ENCODE results near the gene TMIGD3. TPM values are rescaled to one million over a fixed set of nuclear protein-coding genes. Genes with fewer than 3 reads are reported as not detected.

The TMIGD3 gene
- polyA plus RNA-seq, 3 donors = 2.0 to 3.1 (median 2.1) TPM

GRCh38 chr1:111489604-111490003 is 13.8 kb downstream of the TMIGD3 start:
- no peaks in the 10 kb centered on the region for H3K27me3 Mint-ChIP-seq (ENCODE audit: low read depth in 3 of 3)
- WGBS (ENCODE audit: insufficient coverage) = 0% methylated on average over 1 of the region's 4 CpGs
- DNase-seq = peak; percentile 71 to 92 (median 90)
- no peaks in the 10 kb centered on the region for H3K27me3 ChIP-seq (ENCODE audit: control insufficient read depth in 2 of 2, insufficient read depth in 2 of 2, low read length in 2 of 2)
- H3K4me3 Mint-ChIP-seq = peak overlapping the region in 1 of 2 donors; percentile 22
- intact Hi-C loops (cut with micrococcal nuclease) = loop anchor here in 1 of 2 donors (10.0 kb wide), 2 partner anchors 165 to 255 kb away; no protein-coding TSS in a partner anchor
- no peaks in the 10 kb centered on the region for H4K20me1 ChIP-seq (ENCODE audit: insufficient read depth, low read length)
- peak overlapping the region; percentile 56 for H2AFZ ChIP-seq (ENCODE audit: insufficient read depth, low read depth, low read length, poor library complexity, severe bottlenecking)
- no peaks in the 10 kb centered on the region for H3K9me3 ChIP-seq (replicated peaks in 1 of 2; ENCODE audit: control insufficient read depth in 1 of 2, insufficient read depth in 1 of 2, low read length in 2 of 2)
- H3K4me2 ChIP-seq (replicated peaks; ENCODE audit: extremely low read depth, low read length, poor library complexity, severe bottlenecking) = peak overlapping the region; percentile 46
- H3K36me3 ChIP-seq (replicated peaks in 1 of 2; ENCODE audit: control insufficient read depth in 1 of 2, insufficient read depth in 2 of 2, low read length in 2 of 2) = no peaks in the 10 kb centered on the region
- no peaks in the 10 kb centered on the region for H3K36me3 Mint-ChIP-seq
- peak overlapping the region; percentile 88 to 96 (median 94) for H3K27ac Mint-ChIP-seq
- H3K79me2 ChIP-seq (ENCODE audit: insufficient read depth, low read length) = no peaks in the 10 kb centered on the region
- peaks cover 50% of the 10 kb centered on the region for H3K4me1 Mint-ChIP-seq
- peaks cover 54 to 55% of the 10 kb centered on the region in 2 donors for H3K4me1 ChIP-seq (ENCODE audit: control insufficient read depth in 1 of 2, insufficient read depth in 2 of 2, low read length in 2 of 2)
- H3K27ac ChIP-seq (ENCODE audit: low read depth in 1 of 2, low read length in 2 of 2) = peak overlapping the region; percentile 74 to 93
- H3K4me3 ChIP-seq (replicated peaks in 1 of 3; ENCODE audit: low read depth in 2 of 3, low read length in 3 of 3) = peak overlapping the region in 1 of 3 experiments; percentile 35
- no peaks in the 10 kb centered on the region for H3K9me3 Mint-ChIP-seq
- H3K9ac ChIP-seq (ENCODE audit: insufficient read depth, low read length, poor library complexity, severe bottlenecking) = peak overlapping the region; percentile 32
- no peak for TF ChIP-seq CTCF (IDR thresholded peaks at IDR 0.05)

GRCh38 chr1:111488669-111489068 is 14.8 kb downstream of the TMIGD3 start:
- intact Hi-C loops (cut with micrococcal nuclease) = loop anchor here in 1 of 2 donors (10.0 kb wide), 2 partner anchors 166 to 256 kb away; no protein-coding TSS in a partner anchor
- peak overlapping the region in 6 of 7 donors; percentile 20 to 96 (median 91) for H3K27ac Mint-ChIP-seq
- H3K9me3 Mint-ChIP-seq = no peaks in the 10 kb centered on the region
- Histone ChIP-seq H3K4me3 (replicated peaks in 1 of 3; ENCODE audit: low read depth in 2 of 3, low read length in 3 of 3) (peak overlapping the region in 1 of 3 experiments; percentile 10), H3K79me2 (ENCODE audit: insufficient read depth, low read length) (no peaks in the 10 kb centered on the region), H3K9me3 (replicated peaks in 1 of 2; ENCODE audit: control insufficient read depth in 1 of 2, insufficient read depth in 1 of 2, low read length in 2 of 2) (no peaks in the 10 kb centered on the region), H3K4me2 (replicated peaks; ENCODE audit: extremely low read depth, low read length, poor library complexity, severe bottlenecking) (peak overlapping the region; percentile 17), H4K20me1 (ENCODE audit: insufficient read depth, low read length) (no peaks in the 10 kb centered on the region), H3K9ac (ENCODE audit: insufficient read depth, low read length, poor library complexity, severe bottlenecking) (no peak overlapping the region), H3K4me1 (ENCODE audit: control insufficient read depth in 1 of 2, insufficient read depth in 2 of 2, low read length in 2 of 2) (peaks cover 63 to 64% of the 10 kb centered on the region in 2 donors), H3K36me3 (replicated peaks in 1 of 2; ENCODE audit: control insufficient read depth in 1 of 2, insufficient read depth in 2 of 2, low read length in 2 of 2) (no peaks in the 10 kb centered on the region), H3K27ac (ENCODE audit: low read depth in 1 of 2, low read length in 2 of 2) (peak overlapping the region in 1 of 2 donors; percentile 93), H2AFZ (ENCODE audit: insufficient read depth, low read depth, low read length, poor library complexity, severe bottlenecking) (no peak overlapping the region), H3K27me3 (ENCODE audit: control insufficient read depth in 2 of 2, insufficient read depth in 2 of 2, low read length in 2 of 2) (no peaks in the 10 kb centered on the region)
- no peak for TF ChIP-seq CTCF (IDR thresholded peaks at IDR 0.05)
- no peaks in the 10 kb centered on the region for H3K27me3 Mint-ChIP-seq (ENCODE audit: low read depth in 3 of 3)
- H3K36me3 Mint-ChIP-seq = no peaks in the 10 kb centered on the region
- no peak for DNase-seq
- WGBS (ENCODE audit: insufficient coverage) = over 99% methylated on average over 8 of the region's 9 CpGs
- peaks cover 59% of the 10 kb centered on the region for H3K4me1 Mint-ChIP-seq
- H3K4me3 Mint-ChIP-seq = no peak overlapping the region
